H1 (cell line): Measurements from ENCODE around the gene S1PR3. TPM values are rescaled to one million over a fixed set of nuclear protein-coding genes. Genes with fewer than 3 reads are reported as not detected.

Experiments used
- BRCA1 ChIP-seq: IDR thresholded peaks from 2 replicates; pipeline ENCODE4 v1.6.1; 2012; ENCODE audit warnings: low read depth, low read length, improper control_type of control experiment
- CREB1 ChIP-seq: IDR thresholded peaks from 2 replicates; pipeline ENCODE4 v1.6.1; 2012; ENCODE audit warnings: inconsistent platforms
- JUND ChIP-seq: IDR thresholded peaks from 2 replicates; pipeline ENCODE4 v1.6.1; 2011; ENCODE audit warnings: mild to moderate bottlenecking, improper control_type of control experiment, low read length
- PHF8 ChIP-seq: fragments of 200-600 bp; sonication (generic); conservative IDR thresholded peaks from 2 replicates; pipeline ENCODE4 v1.7.1; 2012; ENCODE audit warnings: low read depth, mild to moderate bottlenecking, inconsistent platforms, low read length, moderate library complexity
- POLR2AphosphoS5 ChIP-seq: IDR thresholded peaks from 2 replicates; pipeline ENCODE4 v1.6.1; 2011; ENCODE audit warnings: low read depth, low read length
- SAP30 ChIP-seq: fragments of 300-600 bp; sonication (generic); IDR thresholded peaks from 2 replicates; pipeline ENCODE4 v1.7.1; 2012; ENCODE audit warnings: low read length, moderate library complexity, mild to moderate bottlenecking, inconsistent platforms; ENCODE audit not compliant: insufficient read depth, insufficient replicate concordance
- SP1 ChIP-seq: IDR thresholded peaks from 2 replicates; pipeline ENCODE4 v1.6.1; 2011; ENCODE audit warnings: low read depth, low read length
- SRF ChIP-seq: IDR thresholded peaks from 2 replicates; pipeline ENCODE4 v1.6.1; 2011; ENCODE audit warnings: mild to moderate bottlenecking, low read depth, low read length, moderate library complexity
- TAF7 ChIP-seq: optimal IDR thresholded peaks from 2 replicates; pipeline ENCODE3; 2011; ENCODE audit warnings: low read depth, mild to moderate bottlenecking, inconsistent platforms, low read length, moderate library complexity, borderline replicate concordance
- polyA plus RNA-seq, 7 experiments: library from polyadenylated mRNA; depleted of rRNA in 3 of 7; stranded (reverse) in 5 of 7; unstranded in 2 of 7; fragments of >200 nt in 5 of 7; fragments of 200-250 nt in 2 of 7; gene quantifications; 1 replicate in 5 of 7; 2 replicates in 1 of 7; 4 replicates in 1 of 7; pipeline versions ENCODE4 v1.2.1 to v1.2.3, GENCODE V29; 2011 to 2013; ENCODE audit warnings: missing spikeins in 2 of 7, mixed read lengths in 2 of 7
- total RNA-seq: library from RNA; stranded (reverse); fragmentation: NEBNext Ultra II Directional; extraction: Animal tissue kit (Norgen Biotek cat#: 25700); gene quantifications from 2 replicates; pipeline ENCODE4 v1.2.1, GENCODE V29; 2021

S1PR3 gene
- total and polyA plus RNA-seq, 2 of the 8 experiments (the other 6 are each of a cell fraction or from before 2014, with no cell fraction given) = 3.7 to 6.4 TPM

DNA sequence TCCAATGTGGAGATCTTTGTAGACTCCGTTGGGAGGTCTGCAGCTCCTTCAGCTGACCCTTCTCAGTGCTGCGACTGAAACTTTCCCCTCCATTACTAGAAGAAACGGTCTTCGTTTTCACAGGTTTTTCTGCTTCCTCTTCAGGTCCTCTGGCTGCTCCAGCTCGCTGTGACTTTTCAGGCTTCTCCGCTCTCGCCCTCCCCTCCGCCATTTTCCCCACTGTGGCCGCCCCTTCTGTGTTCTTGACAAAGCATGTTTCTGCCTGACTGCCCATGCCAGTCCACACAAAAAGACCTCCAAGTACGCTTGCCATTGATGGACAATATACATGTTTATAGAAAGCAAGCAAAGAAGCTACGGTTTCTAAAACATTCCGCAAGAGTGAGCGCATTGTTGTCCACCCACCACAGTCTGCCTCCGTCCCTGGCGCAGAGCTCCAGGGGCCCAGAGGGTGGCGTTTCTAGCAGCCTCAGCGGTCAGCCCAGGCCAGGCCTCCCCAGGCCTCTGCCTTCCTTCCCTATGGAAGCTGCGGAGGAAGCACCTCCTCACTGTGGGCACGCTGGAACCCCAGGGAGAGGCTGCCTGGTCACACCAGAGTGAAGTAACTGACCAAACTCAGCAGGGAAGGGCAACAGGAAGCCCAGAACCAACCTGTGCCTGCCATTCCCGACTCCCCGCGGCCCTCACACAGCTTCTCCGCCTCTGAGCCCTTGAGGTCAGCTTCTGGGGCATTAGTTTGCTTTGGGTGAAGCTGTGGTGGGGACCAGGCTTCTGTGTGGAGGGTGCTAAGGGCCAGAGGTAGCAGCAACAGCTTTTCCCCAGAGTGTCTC, 19.9 kb upstream of the S1PR3 start (continued):
- TF ChIP-seq POLR2AphosphoS5 = no peak
- TF ChIP-seq SAP30 = no peak
- no peak for TF ChIP-seq SRF
- TF ChIP-seq BRCA1 = no peak
- TF ChIP-seq PHF8 = no peak
- no peak for TF ChIP-seq TAF7
- no peak for TF ChIP-seq CREB1
- TF ChIP-seq SP1 = no peak
- TF ChIP-seq JUND = no peak
